ENCODE results near the gene CFAP45.

Gene CFAP45

DNA sequence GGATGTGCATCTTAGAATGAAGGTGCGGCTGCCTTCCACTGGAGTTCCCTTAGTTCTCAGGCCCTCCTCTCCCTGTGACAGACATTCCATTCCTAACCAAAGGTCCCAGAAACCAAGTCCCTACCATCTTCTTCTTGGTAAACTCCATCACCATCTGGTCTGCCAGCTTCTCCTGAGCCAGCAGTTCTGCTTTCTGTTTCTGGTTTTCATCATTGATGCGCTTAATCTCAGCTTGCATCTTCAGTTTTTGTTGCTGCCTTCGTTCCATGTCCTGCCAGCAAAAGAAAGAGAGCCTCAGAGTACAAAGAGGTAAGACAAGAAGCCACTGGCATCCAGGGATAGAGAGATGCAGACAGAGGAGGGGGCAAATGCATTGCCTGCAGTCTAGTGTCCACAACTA is 19.5 kb downstream of the CFAP45 start:
- no peak for DNase-seq (ENCODE audit: low read depth in 1 of 2, low spot score in 1 of 2)

DNA sequence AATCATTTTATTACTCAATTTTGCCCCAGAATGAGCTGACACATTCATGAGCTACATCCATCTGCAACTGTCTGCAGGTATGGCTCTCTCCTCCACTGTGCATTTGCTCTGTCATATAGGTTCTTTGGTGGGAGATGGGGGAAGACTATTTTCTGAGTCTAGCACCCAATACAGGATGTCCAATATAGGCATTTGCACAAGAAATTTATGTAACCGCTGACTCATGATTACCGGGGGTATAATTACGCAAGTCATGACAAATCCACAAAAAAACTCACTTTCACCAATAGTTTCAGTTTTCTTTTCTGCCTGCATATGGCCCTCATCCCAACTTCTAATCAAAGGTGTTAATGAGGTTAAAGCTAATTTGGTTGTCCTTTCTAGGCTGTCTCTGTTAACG is 20.0 kb downstream of the CFAP45 start:
- DNase-seq (ENCODE audit: low read depth in 1 of 2, low spot score in 1 of 2) = no peak

DNA sequence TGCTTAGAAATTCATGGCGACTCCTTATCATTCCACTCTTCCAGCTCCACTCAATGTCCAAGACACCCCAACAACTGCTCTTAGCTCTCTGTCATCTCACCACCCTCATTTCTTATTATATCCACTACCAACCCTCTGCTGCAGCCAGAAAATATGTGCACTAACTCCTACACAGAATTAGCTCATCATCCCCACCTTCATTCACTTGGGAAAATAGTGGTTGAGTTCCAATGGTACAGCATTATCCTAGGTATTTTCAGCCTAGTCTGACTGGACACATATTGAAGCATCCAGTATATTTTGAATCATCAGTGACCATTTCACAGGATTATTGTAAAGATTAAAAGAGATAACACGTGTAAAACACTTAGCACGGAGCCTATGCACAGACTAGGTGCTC is 20.8 kb downstream of the CFAP45 start:
- no peak for DNase-seq (ENCODE audit: low read depth in 1 of 2, low spot score in 1 of 2)

DNA sequence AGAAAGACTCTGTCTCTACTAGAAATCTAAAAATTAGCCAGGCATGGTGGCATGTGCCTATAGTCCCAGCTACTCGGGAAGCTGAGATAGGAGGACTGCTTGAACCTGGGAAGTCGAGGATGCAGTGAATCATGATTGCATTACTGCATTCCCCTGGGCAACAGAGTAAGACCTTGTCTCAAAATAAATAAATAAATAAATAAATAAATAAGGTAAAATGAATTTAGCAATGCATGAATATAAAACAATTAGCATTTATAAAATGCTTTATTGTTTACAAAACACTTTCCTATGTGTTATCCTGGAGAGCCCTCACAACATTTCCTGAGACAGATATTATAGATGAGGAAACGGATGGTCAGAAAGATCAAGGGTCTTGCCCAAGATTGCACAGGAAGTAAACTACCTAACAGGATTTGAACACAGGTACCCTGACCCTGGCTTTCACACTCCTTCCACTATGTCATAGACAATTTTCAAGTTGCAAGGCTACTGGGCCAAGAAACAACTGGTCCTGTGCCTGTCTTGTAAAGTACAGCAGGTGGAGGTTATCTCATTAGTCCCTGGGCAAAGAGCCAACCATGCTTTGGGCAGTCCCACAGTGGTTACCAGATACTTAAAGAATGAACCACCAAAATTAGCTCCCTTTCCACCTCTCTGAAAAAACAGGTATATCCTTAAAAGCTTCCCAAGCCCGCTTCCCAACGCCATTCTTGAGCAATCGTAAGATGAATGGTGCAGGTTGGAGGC is 22.1 kb downstream of the CFAP45 start:
- no peak for DNase-seq (ENCODE audit: low read depth in 1 of 2, low spot score in 1 of 2)

DNA sequence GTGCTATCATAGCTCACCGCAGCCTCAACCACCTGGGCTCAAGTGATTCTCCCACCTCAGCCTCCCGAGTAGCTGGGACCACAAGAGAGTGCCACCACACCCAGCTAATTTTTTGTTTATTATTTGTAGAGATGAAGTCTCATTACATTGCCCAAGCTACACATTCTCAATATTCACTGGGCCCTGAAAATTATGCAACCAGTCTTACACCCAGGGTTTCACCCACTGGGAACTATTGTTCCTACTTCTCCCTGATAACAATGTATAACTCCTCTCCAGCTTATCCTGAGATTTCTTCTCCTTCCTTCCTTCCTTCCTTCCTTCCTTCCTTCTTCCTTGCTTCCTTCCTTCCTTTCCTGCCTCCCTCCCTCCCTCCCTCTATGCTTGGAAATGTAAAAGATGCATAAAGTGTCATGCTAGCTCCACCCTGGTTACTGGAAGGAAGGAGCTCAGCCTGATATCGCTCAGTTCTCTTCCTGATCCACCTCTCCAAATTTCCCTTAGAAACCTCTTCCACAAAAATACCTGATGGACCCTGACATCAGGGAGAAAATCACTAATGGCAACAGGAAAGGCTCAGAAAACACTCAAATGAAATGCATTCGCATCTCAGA is 26.3 kb downstream of the CFAP45 start:
- no peak for DNase-seq (ENCODE audit: low read depth in 1 of 2, low spot score in 1 of 2)

DNA sequence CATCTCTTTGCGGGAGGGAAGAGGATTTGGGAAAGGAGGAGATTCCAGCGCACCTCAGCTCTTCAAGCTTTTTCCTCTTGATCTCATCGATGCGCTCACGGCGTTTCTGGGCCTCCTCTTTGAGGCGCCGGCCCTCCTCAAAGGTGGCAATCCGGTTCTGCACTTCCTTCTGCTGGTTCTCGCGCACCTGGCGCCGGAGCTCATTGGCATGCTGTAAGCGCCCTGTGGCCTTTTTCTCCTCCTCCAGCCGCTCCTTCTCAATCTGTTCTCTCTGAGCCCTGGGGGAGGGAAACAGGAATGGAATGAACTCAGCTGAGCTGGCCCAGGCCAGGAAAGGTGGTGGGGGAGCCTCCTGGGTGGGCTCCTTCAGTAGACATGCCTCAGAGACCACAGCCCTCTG is 27.1 kb downstream of the CFAP45 start:
- DNase-seq (ENCODE audit: low read depth in 1 of 2, low spot score in 1 of 2) = no peak

DNA sequence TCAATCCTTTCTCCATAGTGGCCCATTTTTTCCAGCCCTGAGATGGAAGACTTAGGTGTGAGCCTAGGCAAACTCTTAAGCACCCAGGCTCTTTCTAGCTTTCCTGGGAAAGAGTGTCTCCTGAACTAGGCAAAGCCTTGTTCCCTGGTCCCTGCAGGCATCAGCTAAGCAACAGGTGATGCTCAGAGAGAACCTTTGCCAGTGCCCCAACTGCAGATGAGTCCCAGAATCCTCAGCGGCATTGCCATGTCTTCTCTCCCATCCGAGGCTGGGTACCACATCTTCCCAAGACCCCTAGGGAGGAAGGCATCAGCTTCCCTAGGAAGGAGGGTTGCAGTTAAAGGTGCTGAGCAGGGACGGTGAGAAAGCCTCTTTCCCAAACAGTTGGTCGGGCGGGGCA is 29.3 kb downstream of the CFAP45 start:
- no peak for DNase-seq (ENCODE audit: low read depth in 1 of 2, low spot score in 1 of 2)

DNA sequence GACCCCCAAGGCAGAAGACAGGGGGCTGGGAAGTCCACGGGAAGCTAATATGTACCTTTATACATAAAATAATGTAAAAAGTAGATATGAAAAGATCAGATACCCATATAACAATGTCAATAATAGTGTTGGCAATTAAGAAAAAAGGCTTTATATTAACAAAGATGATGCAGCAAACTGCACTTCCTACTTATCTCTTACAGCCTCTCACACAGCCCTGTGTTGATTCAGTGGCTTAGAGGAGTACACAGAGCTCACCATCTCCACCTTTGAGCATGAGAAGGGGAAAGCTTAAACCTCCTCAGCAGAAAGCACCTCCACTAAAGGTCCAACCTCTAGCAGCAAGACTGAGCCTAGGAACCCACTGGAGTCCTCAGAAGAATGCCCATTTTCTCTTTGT is 30.4 kb downstream of the CFAP45 start:
- no peak for DNase-seq (ENCODE audit: low read depth in 1 of 2, low spot score in 1 of 2)

DNA sequence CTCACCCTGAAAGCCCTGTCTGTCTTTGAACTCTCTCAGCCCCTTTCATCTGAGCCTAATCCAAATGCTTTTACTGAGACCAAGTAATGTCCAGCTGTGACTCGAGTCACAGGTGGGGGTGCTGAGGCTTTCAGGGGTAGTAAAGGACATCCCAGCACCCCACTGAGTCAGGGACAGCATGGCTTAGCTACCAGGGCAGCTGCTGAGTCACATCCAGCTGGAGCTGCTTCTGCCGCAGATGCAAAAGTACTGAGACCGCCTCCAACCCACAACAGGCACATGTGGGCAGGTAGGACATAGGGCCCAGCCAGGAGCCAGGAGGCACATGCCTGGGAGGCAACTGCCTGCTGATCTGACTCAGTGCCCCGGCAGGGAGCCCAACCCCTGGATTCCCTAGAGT is 30.8 kb downstream of the CFAP45 start:
- no peak for DNase-seq (ENCODE audit: low read depth in 1 of 2, low spot score in 1 of 2)

DNA sequence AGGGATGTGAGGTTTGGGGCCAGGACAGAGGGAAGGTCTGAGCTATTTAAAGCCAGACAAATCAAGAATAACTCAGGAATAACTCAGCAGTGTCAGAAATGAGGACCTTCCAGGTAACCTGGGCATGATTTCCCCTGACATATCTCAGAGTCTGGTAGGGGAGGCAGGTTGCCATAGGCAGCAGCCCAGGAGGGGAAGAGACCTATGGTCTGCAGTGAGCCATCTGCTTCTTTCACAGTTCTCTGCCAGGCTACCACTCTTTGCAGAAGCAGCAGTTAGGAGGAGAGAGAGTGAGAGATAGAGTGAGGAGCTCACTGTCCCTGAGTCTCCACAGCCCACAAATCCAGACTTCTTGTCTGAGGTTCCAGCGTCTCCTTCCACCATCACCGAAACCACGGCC is 31.2 kb downstream of the CFAP45 start:
- DNase-seq (ENCODE audit: low read depth in 1 of 2, low spot score in 1 of 2) = no peak

DNA sequence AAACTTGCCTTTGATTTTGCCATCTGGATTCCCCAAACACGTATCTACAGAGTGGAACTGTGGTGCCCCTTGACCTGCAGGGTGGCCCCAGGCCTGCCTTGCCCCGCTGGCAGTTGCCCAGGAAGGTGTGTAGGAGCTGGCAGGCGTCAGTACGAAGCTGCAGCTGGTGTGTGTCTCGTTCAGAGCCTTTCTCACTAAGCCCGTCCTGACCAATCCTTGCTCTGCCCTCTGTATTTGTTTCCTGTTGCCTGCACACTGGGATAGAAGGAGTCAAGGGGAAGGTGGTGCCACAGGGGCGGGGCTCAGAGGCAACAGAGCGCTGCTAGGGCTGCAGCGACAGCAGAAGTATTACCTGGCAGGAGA is 32.3 kb downstream of the CFAP45 start:
- no peak for DNase-seq (ENCODE audit: low read depth in 1 of 2, low spot score in 1 of 2)

DNA sequence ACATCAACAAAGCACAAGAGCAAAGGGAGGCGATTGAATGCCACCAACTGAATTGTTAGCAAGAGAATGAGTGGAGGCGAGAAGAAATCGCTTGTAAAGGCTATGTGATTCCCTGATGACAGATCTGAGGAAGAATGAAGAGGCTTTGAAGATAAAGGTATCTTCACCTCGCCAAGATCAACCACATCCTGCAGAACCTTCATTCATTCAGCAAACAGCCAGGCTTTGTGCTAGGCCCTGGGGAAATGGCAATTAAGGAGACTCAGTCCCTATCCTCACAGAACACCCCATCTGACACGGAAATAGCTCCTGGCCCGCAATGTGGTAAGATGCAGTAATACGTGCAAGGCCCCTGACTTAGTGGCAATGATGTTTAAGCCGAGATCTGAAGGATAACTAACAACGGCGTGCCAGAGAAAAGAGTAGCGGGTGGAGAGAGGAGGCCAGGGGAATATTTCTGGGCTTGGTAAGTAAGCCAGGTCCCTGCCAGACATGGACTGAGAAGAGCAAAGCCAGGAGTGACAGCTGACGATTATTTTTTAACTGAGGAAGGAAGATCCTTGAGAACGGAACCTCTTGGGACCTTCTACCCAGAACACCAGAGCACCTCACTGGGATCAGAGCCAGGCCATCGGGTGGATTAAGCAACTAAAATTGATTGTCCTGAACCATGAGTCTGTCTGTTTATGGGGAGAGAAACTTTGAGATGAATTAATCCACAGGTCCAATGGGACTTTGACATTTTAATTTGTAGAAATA is 32.9 kb downstream of the CFAP45 start:
- DNase-seq (ENCODE audit: low read depth in 1 of 2, low spot score in 1 of 2) = no peak

DNA sequence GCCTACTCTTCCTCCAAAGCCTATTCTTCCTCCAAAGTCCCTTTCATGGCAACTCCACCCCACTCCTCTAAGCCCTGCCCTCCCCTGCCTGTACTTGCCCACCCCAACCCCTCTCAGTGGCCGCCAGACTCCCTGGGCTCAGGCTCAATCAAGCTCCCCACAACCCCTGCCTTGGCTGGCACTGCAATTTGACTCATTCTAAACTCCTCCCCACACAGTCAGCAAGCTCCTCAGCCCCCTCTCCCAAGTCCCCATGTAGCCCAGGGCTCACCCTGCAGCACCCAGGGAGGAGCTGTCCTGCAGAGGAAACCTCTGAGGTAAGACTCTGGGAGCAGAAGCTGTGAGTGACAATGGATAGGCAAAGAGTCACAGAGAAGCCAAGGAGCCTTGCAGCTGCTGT is 33.9 kb downstream of the CFAP45 start:
- no peak for DNase-seq (ENCODE audit: low read depth in 1 of 2, low spot score in 1 of 2)

DNA sequence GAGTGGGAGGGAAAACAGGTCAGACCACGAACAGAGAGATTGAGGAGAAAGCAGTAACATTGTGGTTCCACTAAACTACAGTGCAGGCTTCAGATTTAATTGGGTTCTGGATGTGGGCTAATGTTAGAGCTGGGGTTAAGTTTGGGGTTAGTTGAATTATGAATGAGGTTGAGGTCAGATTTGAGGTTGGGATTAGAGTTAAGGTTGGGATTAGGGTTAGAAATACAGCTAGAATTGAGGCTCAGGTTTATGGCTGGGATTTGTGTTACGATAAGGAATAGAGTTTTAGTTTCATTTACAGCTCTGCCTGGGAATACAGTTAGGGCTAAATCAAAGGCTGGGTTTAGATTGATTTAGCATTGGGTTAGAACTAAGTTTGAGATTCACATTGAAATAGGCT is 35.7 kb downstream of the CFAP45 start:
- DNase-seq (ENCODE audit: low read depth in 1 of 2, low spot score in 1 of 2) = no peak

DNA sequence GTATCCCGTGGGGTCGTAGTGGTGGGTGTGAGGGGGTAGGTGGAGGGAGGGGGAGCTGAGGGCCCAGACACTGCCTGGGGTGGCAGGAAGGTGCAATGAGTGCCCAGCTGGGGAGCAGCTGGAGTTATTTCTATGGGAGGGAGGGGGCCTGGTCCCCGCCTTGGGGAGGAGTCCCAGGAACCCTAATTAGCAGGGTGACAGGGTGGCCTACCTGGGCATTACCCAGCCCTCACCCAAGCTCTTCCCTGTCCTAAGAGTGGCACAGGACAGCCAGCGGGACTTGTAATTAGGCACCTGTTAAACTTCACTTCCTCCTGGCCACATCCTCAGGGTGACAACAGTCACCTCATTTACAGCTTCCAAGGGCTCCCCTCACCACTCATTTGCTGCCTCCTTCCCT is 37.4 kb downstream of the CFAP45 start, which contains the start of gene VSIG8:
Gene VSIG8 (minus strand): TSS at position 101 of the 400 bp plus-strand sequence. CDS start 136 bp downstream, outside the sequence.
- no peak for DNase-seq (ENCODE audit: low read depth in 1 of 2, low spot score in 1 of 2)

DNA sequence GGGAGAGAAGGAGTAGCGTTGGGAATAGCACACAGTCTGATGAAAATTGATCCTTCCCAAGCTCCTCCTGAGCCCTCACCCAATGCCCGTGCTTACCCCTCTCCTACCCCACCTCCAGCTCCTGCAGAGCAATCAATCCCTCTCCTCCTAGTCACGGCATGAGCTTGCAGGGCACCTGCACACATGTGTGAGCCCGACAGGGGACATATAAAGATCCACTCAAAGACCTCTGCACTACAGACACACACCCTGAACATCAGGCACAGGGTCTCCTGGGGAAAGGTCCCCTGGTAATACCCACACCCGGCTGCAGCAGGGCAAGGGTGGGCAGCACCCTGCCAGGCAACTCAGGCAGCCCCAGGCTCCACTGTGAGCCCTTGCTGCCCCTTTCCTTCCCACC is 37.9 kb downstream of the CFAP45 start:
- DNase-seq (ENCODE audit: low read depth in 1 of 2, low spot score in 1 of 2) = no peak

DNA sequence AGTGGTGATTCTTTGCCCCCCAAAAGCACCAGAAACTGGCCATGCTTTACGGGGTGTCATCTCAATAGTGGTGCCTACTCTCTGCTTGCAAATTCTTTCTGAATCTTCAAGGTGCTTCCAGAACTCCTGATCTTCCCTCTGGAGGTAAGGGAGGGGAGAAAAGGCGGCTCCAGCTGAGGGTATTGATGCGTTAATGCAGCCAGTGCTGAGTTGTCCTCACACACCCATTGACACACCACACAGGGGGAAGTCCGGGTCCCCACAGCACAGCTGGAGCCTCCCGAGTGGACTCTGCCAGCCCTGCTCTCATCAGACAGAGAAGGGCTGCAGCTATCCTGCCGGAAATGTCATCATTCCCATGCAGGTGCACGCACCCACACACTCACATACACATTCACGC is 38.7 kb downstream of the CFAP45 start:
- no peak for DNase-seq (ENCODE audit: low read depth in 1 of 2, low spot score in 1 of 2)

DNA sequence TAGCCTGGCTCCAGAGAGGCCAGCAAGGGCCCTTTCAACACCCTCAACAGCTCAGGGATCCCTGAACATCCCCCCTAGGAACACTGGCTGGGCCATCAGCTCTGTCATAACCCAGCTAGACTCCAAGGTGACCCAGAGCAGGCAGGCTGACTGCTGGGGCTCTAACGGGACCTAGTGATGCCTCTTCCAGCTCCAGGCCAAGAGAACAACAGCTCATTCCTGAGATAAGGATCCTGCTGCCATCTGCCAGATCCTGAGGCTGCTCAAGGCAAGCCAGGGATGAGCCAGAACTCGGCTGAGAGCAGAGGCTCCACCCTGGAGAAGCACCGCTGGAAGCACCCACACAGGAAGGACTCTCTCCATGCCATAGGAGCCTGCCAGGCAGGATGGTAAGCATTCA is 39.5 kb downstream of the CFAP45 start:
- DNase-seq (ENCODE audit: low read depth in 1 of 2, low spot score in 1 of 2) = no peak

DNA sequence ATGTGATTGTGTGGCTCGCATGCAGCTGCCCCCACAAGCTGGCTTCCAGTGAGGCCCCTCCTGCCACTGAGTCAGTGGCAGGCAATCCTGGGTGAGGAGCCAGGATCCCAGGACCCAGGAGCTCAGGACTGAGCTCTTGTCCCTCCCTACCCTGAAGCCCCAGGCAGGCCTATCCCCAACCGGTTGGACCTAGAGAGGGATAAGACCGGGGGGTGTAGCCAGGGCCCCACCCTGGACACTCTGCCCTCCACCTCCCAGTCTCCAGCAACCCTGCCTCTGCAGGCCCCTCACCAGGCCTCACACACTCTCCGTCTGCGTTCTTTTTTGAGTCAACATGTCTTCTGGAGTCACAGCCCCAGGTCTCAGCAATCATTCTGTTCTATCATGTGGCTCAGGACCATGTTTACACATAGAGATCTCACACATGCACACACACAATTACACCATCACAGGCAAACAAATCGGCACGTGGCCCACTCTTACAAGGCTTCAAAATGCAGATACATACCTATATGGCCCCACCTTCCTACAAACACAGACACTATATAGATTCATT is 40.1 kb downstream of the CFAP45 start:
- DNase-seq (ENCODE audit: low read depth in 1 of 2, low spot score in 1 of 2) = no peak

DNA sequence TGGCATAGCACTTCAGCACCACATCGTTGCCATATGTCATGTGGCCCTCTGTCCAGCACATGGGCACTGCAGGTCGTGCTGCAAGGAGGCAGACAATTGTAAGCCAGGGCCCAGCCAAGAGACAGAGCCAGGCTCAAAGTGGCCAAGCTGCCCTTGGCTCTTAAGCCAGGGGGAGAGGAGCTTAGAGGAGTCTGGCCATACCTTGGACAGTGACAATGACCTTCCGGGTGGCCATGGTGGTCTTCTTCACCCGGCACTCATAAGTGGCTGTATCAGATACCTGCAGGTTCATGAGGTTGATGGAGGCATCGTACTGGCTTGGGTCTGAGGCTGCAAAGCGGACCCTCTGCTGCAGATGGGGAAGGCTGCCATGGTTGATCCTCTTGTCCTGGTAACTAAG is 42.1 kb downstream of the CFAP45 start:
- DNase-seq (ENCODE audit: low read depth in 1 of 2, low spot score in 1 of 2) = no peak

DNA sequence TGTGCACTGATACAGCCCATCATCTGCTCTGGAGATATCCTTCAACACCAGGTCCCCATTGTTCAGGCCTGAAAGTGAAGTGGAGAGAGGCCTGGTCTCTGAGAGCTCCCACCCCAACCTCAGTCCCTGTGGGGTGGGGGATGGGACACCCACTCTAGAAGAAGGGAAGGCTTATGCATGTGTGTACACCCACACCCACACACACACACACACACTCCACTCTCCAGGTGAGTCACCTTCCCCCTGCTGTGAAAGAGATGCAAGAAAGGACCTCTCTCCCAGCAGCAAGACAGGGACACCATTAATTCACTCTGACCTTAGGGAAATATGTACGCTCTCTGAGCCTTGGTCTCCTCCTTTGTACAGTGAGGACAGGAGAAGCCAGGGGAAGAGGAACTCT is 43.4 kb downstream of the CFAP45 start:
- no peak for DNase-seq (ENCODE audit: low read depth in 1 of 2, low spot score in 1 of 2)

DNA sequence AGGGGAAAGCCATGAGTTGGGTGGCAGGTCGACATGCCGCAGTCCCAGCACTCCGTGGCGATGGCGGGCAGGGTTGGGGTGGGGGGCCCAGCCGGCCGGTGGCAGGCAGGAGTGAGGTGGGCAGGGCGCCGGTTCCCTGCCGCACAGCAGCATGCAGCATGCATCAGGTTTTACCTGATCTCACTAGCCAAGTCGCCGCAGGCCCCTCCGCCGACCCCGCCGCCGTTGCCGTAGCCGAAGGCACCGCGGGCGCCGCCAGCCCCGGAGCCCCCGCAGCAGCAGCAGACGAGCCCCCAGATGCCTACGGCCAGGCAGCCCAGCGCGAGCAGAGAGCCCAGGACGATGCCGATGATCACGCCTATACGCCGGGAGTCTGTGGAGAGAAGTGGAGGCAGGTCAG is 44.3 kb downstream of the CFAP45 start:
- DNase-seq (ENCODE audit: low read depth in 1 of 2, low spot score in 1 of 2) = no peak
